ENCODE results near the gene YRDC. TPM values are rescaled to one million over a fixed set of nuclear protein-coding genes. Genes with fewer than 3 reads are reported as not detected.

YRDC gene
- total and polyA plus RNA-seq, 2 donors (not counting 3 experiments of a cell fraction or from before 2014, with no cell fraction given), result 19.2 to 20.5 TPM

- H3K9me1 ChIP-seq (replicated peaks; ENCODE audit: control insufficient read depth, extremely low read depth, insufficient read depth, low read length), result no peaks in the 10 kb centered on the region
- peaks cover 4% of the 10 kb centered on the region for H4K20me1 ChIP-seq (replicated peaks; ENCODE audit: control insufficient read depth, extremely low read depth, insufficient read depth, low read length)
- dilution Hi-C loops (cut with MboI; ENCODE audit: extremely low pct_ligation_motif_present, low sequenced_read_pairs) (no loop called here), intact Hi-C loops (cut with micrococcal nuclease) (no loop called here)
- no peaks in the 10 kb centered on the region for H3K9me3 ChIP-seq (replicated peaks; ENCODE audit: control insufficient read depth, insufficient read depth, low read length)
- H3K79me2 ChIP-seq (ENCODE audit: control insufficient read depth, insufficient read depth, low read length), result peaks cover 17% of the 10 kb centered on the region
- CTCF ChIA-PET, result no interaction called here
- H3K4me1 ChIP-seq (ENCODE audit: control insufficient read depth, extremely low read depth, insufficient read depth, low read length), result peaks cover 8% of the 10 kb centered on the region
- peaks cover 19 to 31% of the 10 kb centered on the region in 2 experiments for H3K36me3 ChIP-seq (ENCODE audit: control insufficient read depth in 2 of 2, extremely low read depth in 1 of 2, insufficient read depth in 2 of 2, low read length in 2 of 2)
- no peak overlapping the region for H3K27ac ChIP-seq (ENCODE audit: insufficient read depth, low read depth, low read length)
- FAIRE-seq, result no peak
- H3K4me2 ChIP-seq (ENCODE audit: insufficient read depth, low read length), result no peak overlapping the region
- POLR2A ChIA-PET, result no interaction called here
- no peaks in the 10 kb centered on the region for H3K27me3 ChIP-seq (ENCODE audit: control insufficient read depth in 2 of 2, insufficient read depth in 2 of 2, low read length in 2 of 2)
- TF ChIP-seq MAX (IDR thresholded peaks at IDR 0.05; ENCODE audit: insufficient read depth, insufficient read length) (no peak), POLR2AphosphoS5 (IDR thresholded peaks at IDR 0.05; ENCODE audit: insufficient read depth, low read depth, low read length) (no peak), GATA2 (IDR thresholded peaks at IDR 0.05; ENCODE audit: insufficient read depth, insufficient read length, low read depth, low read length) (no peak), JUN (IDR thresholded peaks at IDR 0.05; ENCODE audit: borderline replicate concordance, insufficient read depth, insufficient read length, low read depth) (no peak), EZH2 (IDR thresholded peaks at IDR 0.05; ENCODE audit: borderline replicate concordance, low read depth, low read length, severe bottlenecking) (no peak), FOS (IDR thresholded peaks at IDR 0.05; ENCODE audit: borderline replicate concordance, insufficient read depth, low read length) (no peak)
- no peak for DNase-seq (ENCODE audit: low read depth, low spot score)
- BruUV-seq (replicated peaks), result no TSS peak
- H3K9ac ChIP-seq (replicated peaks; ENCODE audit: extremely low read depth, insufficient read depth, low read length), result no peak overlapping the region
- H3K4me3 ChIP-seq (replicated peaks in 1 of 3; ENCODE audit: insufficient read depth in 1 of 3, low read depth in 1 of 3, low read length in 3 of 3), result no peak overlapping the region
- H2AFZ ChIP-seq (ENCODE audit: low read depth, low read length), result no peak overlapping the region
Observed at GRCh38 chr1:37802439-37802838, 5.6 kb downstream of the YRDC start.

GRCh38 chr1:37797750-37798345 lies 10.2 kb downstream of the YRDC start:
- dilution Hi-C loops (cut with MboI; ENCODE audit: extremely low pct_ligation_motif_present, low sequenced_read_pairs) (no loop called here), intact Hi-C loops (cut with micrococcal nuclease) (no loop called here)
- Histone ChIP-seq H2AFZ (ENCODE audit: low read depth, low read length) (no peak overlapping the region), H3K79me2 (ENCODE audit: control insufficient read depth, insufficient read depth, low read length) (no peaks in the 10 kb centered on the region), H3K27ac (ENCODE audit: insufficient read depth, low read depth, low read length) (no peak overlapping the region), H3K27me3 (ENCODE audit: control insufficient read depth in 2 of 2, insufficient read depth in 2 of 2, low read length in 2 of 2) (peaks cover 2 to 10% of the 10 kb centered on the region in 2 experiments), H3K4me2 (ENCODE audit: insufficient read depth, low read length) (no peak overlapping the region), H3K4me3 (replicated peaks in 1 of 3; ENCODE audit: insufficient read depth in 1 of 3, low read depth in 1 of 3, low read length in 3 of 3) (no peak overlapping the region), H3K9ac (replicated peaks; ENCODE audit: extremely low read depth, insufficient read depth, low read length) (no peak overlapping the region), H3K4me1 (ENCODE audit: control insufficient read depth, extremely low read depth, insufficient read depth, low read length) (peaks cover 2% of the 10 kb centered on the region), H4K20me1 (replicated peaks; ENCODE audit: control insufficient read depth, extremely low read depth, insufficient read depth, low read length) (no peaks in the 10 kb centered on the region), H3K9me3 (replicated peaks; ENCODE audit: control insufficient read depth, insufficient read depth, low read length) (no peaks in the 10 kb centered on the region), H3K36me3 (ENCODE audit: control insufficient read depth in 2 of 2, extremely low read depth in 1 of 2, insufficient read depth in 2 of 2, low read length in 2 of 2) (peaks cover 3 to 4% of the 10 kb centered on the region in 2 experiments), H3K9me1 (replicated peaks; ENCODE audit: control insufficient read depth, extremely low read depth, insufficient read depth, low read length) (no peaks in the 10 kb centered on the region)
- no peak for TF ChIP-seq POLR2AphosphoS5 (IDR thresholded peaks at IDR 0.05; ENCODE audit: insufficient read depth, low read depth, low read length)
- POLR2A ChIA-PET, result interaction anchor here (1.4 kb wide), 1 partner anchor 11 kb away, joined by 3 read pairs; no protein-coding TSS in a partner anchor
- no TSS peak for BruUV-seq (replicated peaks)
- CTCF ChIA-PET, result interaction anchor here (1.5 kb wide), 1 partner anchor 62 kb away, joined by 4 read pairs; no protein-coding TSS in a partner anchor
- FAIRE-seq, result no peak
- no peak for DNase-seq (ENCODE audit: low read depth, low spot score)

Measured in endothelial cell of umbilical vein (primary cell).